ENCODE data around the gene RCSD1. TPM values are rescaled to one million over a fixed set of nuclear protein-coding genes. Genes with fewer than 3 reads are reported as not detected.

RCSD1 gene
- total and polyA plus RNA-seq, 2 donors from 2014 or later, result 3.9 to 18.3 TPM

- FAIRE-seq, result no peak
- no peak for TF ChIP-seq CTCF (IDR thresholded peaks at IDR 0.05; ENCODE audit: borderline replicate concordance, extremely low read depth, insufficient read depth)
- peaks cover 0 to 5% (median 0%) of the 10 kb centered on the region in 3 donors for H3K4me1 ChIP-seq (ENCODE audit: control insufficient read depth in 2 of 3, insufficient read depth in 2 of 3, low read depth in 1 of 3, low read length in 3 of 3)
These were observed 104.2 kb downstream of the RCSD1 start for GRCh38 chr1:167734227-167734626.

GRCh38 chr1:167734841-167735240 lies 104.8 kb downstream of the RCSD1 start:
- FAIRE-seq, result no peak

More at GRCh38 chr1:167734227-167734626, 104.2 kb downstream of the RCSD1 start:
- DNase-seq, result no peak
- Histone ChIP-seq H3K36me3 (ENCODE audit: control insufficient read depth in 2 of 3, insufficient read depth in 3 of 3, low read length in 3 of 3) (no peaks in the 10 kb centered on the region), H3K27ac (ENCODE audit: low read depth in 2 of 2, low read length in 2 of 2) (no peak overlapping the region), H3K4me3 (ENCODE audit: low read length in 3 of 3) (no peak overlapping the region), H3K9me3 (ENCODE audit: control insufficient read depth in 2 of 3, insufficient read depth in 1 of 3, low read length in 3 of 3) (no peaks in the 10 kb centered on the region), H3K27me3 (ENCODE audit: control insufficient read depth, insufficient read depth, low read length) (no peaks in the 10 kb centered on the region), H3K9ac (ENCODE audit: low read length in 3 of 3) (no peak overlapping the region)
- intact Hi-C loops (cut with DNase I), result no loop called here

GRCh38 chr1:167737169-167737568 lies 107.1 kb downstream of the RCSD1 start:
- intact Hi-C loops (cut with DNase I), result no loop called here
- no peak overlapping the region for H3K9ac ChIP-seq (ENCODE audit: low read length in 3 of 3)

More at GRCh38 chr1:167734841-167735240, 104.8 kb downstream of the RCSD1 start:
- Histone ChIP-seq H3K9me3 (ENCODE audit: control insufficient read depth in 2 of 3, insufficient read depth in 1 of 3, low read length in 3 of 3) (no peaks in the 10 kb centered on the region), H3K9ac (ENCODE audit: low read length in 3 of 3) (no peak overlapping the region), H3K27ac (ENCODE audit: low read depth in 2 of 2, low read length in 2 of 2) (no peak overlapping the region), H3K4me1 (ENCODE audit: control insufficient read depth in 2 of 3, insufficient read depth in 2 of 3, low read depth in 1 of 3, low read length in 3 of 3) (peaks cover 0 to 5% (median 0%) of the 10 kb centered on the region in 3 donors), H3K27me3 (ENCODE audit: control insufficient read depth, insufficient read depth, low read length) (no peaks in the 10 kb centered on the region), H3K36me3 (ENCODE audit: control insufficient read depth in 2 of 3, insufficient read depth in 3 of 3, low read length in 3 of 3) (no peaks in the 10 kb centered on the region), H3K4me3 (ENCODE audit: low read length in 3 of 3) (no peak overlapping the region)
- TF ChIP-seq CTCF (IDR thresholded peaks at IDR 0.05; ENCODE audit: borderline replicate concordance, extremely low read depth, insufficient read depth), result no peak
- intact Hi-C loops (cut with DNase I), result no loop called here
- no peak for DNase-seq

More at GRCh38 chr1:167737169-167737568, 107.1 kb downstream of the RCSD1 start:
- no peak for FAIRE-seq
- Histone ChIP-seq H3K36me3 (ENCODE audit: control insufficient read depth in 2 of 3, insufficient read depth in 3 of 3, low read length in 3 of 3) (no peaks in the 10 kb centered on the region), H3K4me1 (ENCODE audit: control insufficient read depth in 2 of 3, insufficient read depth in 2 of 3, low read depth in 1 of 3, low read length in 3 of 3) (peaks cover 0 to 5% (median 0%) of the 10 kb centered on the region in 3 donors), H3K27ac (ENCODE audit: low read depth in 2 of 2, low read length in 2 of 2) (no peak overlapping the region), H3K9me3 (ENCODE audit: control insufficient read depth in 2 of 3, insufficient read depth in 1 of 3, low read length in 3 of 3) (no peaks in the 10 kb centered on the region), H3K27me3 (ENCODE audit: control insufficient read depth, insufficient read depth, low read length) (no peaks in the 10 kb centered on the region), H3K4me3 (ENCODE audit: low read length in 3 of 3) (no peak overlapping the region)
- TF ChIP-seq CTCF (IDR thresholded peaks at IDR 0.05; ENCODE audit: borderline replicate concordance, extremely low read depth, insufficient read depth), result no peak
- DNase-seq, result no peak

Measured in kidney (tissue), 14 donors.